Smooth muscle cell (in vitro differentiated cells): Measurements from ENCODE around the gene PLCE1. TPM values are rescaled to one million over a fixed set of nuclear protein-coding genes. Genes with fewer than 3 reads are reported as not detected.

Experiments used
- DNase-seq: peaks from one replicate; lab custom pipeline; 2025; ENCODE audit not compliant: unreplicated experiment; lab: John Stamatoyannopoulos, UW
- H2AFZ ChIP-seq: fragments of 200-600 bp; sonication (generic); 2 replicates; pipeline ENCODE4 v1.6.0; 2016; ENCODE audit warnings: antibody characterized with exemption, low read depth, mild to moderate bottlenecking
- H3F3A ChIP-seq: fragments of 200-600 bp; sonication (generic); 2 replicates; pipeline ENCODE4 v1.6.0; 2017; ENCODE audit warnings: antibody characterized with exemption, low read depth
- H3K27ac ChIP-seq: fragments of 200-600 bp; sonication (generic); 2 replicates; pipeline ENCODE4 v1.5.1; 2016; ENCODE audit warnings: low read depth, mild to moderate bottlenecking
- H3K27me3 ChIP-seq: fragments of 200-600 bp; sonication (generic); 2 replicates; pipeline ENCODE4 v1.6.1; 2016; ENCODE audit warnings: low read depth, mild to moderate bottlenecking
- H3K36me3 ChIP-seq: fragments of 200-600 bp; sonication (generic); 2 replicates; pipeline ENCODE4 v1.5.1; 2016; ENCODE audit warnings: low read depth
- H3K4me1 ChIP-seq: fragments of 200-600 bp; sonication (generic); 2 replicates; pipeline ENCODE4 v1.5.1; 2016; ENCODE audit warnings: low read depth
- H3K4me2 ChIP-seq: fragments of 200-600 bp; sonication (generic); 2 replicates; pipeline ENCODE4 v1.6.0; 2016; ENCODE audit warnings: mild to moderate bottlenecking
- H3K4me3 ChIP-seq: fragments of 200-600 bp; sonication (generic); 2 replicates; pipeline ENCODE4 v1.5.1; 2016; ENCODE audit warnings: mild to moderate bottlenecking
- H3K79me2 ChIP-seq: fragments of 200-600 bp; sonication (generic); 2 replicates; pipeline ENCODE4 v1.6.0; 2016; ENCODE audit warnings: low read depth, mild to moderate bottlenecking
- H3K9ac ChIP-seq: fragments of 200-600 bp; sonication (generic); 2 replicates; pipeline ENCODE4 v1.6.0; 2016; ENCODE audit warnings: low read depth
- H3K9me3 ChIP-seq: fragments of 200-600 bp; sonication (generic); replicated peaks from 2 replicates; pipeline ENCODE4 v1.5.1; 2016; ENCODE audit warnings: low read depth
- H4K20me1 ChIP-seq: fragments of 200-600 bp; sonication (generic); 2 replicates; pipeline ENCODE4 v1.6.0; 2016; ENCODE audit warnings: low read depth
- CTCF ChIP-seq: fragments of 200-600 bp; sonication (generic); IDR thresholded peaks from 2 replicates; pipeline ENCODE4 v1.5.1; 2017; ENCODE audit warnings: borderline replicate concordance, mild to moderate bottlenecking, antibody characterized with exemption; ENCODE audit not compliant: insufficient read depth, poor library complexity, severe bottlenecking
- whole genome bisulfite sequencing: methylation state at CpG from one replicate; pipeline ENCODE4 v1.1.7; 2016; ENCODE audit warnings: low lambda C conversion rate; 5-methylcytosine and 5-hydroxymethylcytosine counted together
- polyA plus RNA-seq: library from polyadenylated mRNA; unstranded; fragments of >200 nt; fragmentation: Nextera tagmentation; extraction: Ambion mirVana; gene quantifications from 2 replicates; pipeline ENCODE4 v1.2.1, GENCODE V29; 2016
- total RNA-seq: library from RNA; depleted of rRNA; stranded (reverse); fragments of >200 nt; gene quantifications from 2 replicates; pipeline ENCODE4 v1.2.3, GENCODE V29; 2014

PLCE1 gene
- total and polyA plus RNA-seq, 2 experiments from 2014 or later = 4.0 to 4.5 TPM

- H3K9ac ChIP-seq = no peak overlapping the region
- H2AFZ ChIP-seq = no peak overlapping the region
- WGBS = 82% methylated on average over 10 of the region's 10 CpGs
- no peaks in the 10 kb centered on the region for H3K36me3 ChIP-seq
- H3K4me2 ChIP-seq = peak overlapping the region; percentile 98
- no peaks in the 10 kb centered on the region for H3K9me3 ChIP-seq
- no peaks in the 10 kb centered on the region for H3K27me3 ChIP-seq
- no peak for TF ChIP-seq CTCF
- H3F3A ChIP-seq = peaks cover 30% of the 10 kb centered on the region
- H3K27ac ChIP-seq = no peak overlapping the region
- H4K20me1 ChIP-seq = no peaks in the 10 kb centered on the region
- peak overlapping the region; percentile 14 for H3K4me3 ChIP-seq
- DNase-seq = no peak
- H3K79me2 ChIP-seq = peaks cover 25% of the 10 kb centered on the region
- peaks cover 34% of the 10 kb centered on the region for H3K4me1 ChIP-seq
Observed at GRCh38 chr10:93995598-93996271, 2.0 kb downstream of the PLCE1 start.

- Histone ChIP-seq H3K79me2 (peaks cover 25% of the 10 kb centered on the region), H3K36me3 (no peaks in the 10 kb centered on the region), H4K20me1 (no peaks in the 10 kb centered on the region), H3K9me3 (no peaks in the 10 kb centered on the region), H2AFZ (no peak overlapping the region), H3K27ac (no peak overlapping the region), H3K27me3 (no peaks in the 10 kb centered on the region), H3K4me2 (no peak overlapping the region), H3K4me3 (no peak overlapping the region), H3K9ac (no peak overlapping the region), H3F3A (peaks cover 22% of the 10 kb centered on the region), H3K4me1 (peaks cover 29% of the 10 kb centered on the region)
- no peak for TF ChIP-seq CTCF
- no peak for DNase-seq
- 76% methylated on average over 3 of the region's 3 CpGs for WGBS
Observed at GRCh38 chr10:93996551-93996950, 2.8 kb downstream of the PLCE1 start.

GRCh38 chr10:93997546-93997945 is 3.8 kb downstream of the PLCE1 start:
- Histone ChIP-seq H3K4me2 (no peak overlapping the region), H3K9me3 (no peaks in the 10 kb centered on the region), H3K27me3 (no peaks in the 10 kb centered on the region), H3K4me1 (peaks cover 20% of the 10 kb centered on the region), H3F3A (peaks cover 17% of the 10 kb centered on the region), H3K36me3 (no peaks in the 10 kb centered on the region), H3K4me3 (no peak overlapping the region), H2AFZ (no peak overlapping the region), H3K79me2 (peaks cover 26% of the 10 kb centered on the region), H3K9ac (no peak overlapping the region), H4K20me1 (no peaks in the 10 kb centered on the region), H3K27ac (no peak overlapping the region)
- no peak for TF ChIP-seq CTCF
- WGBS = 59% methylated on average over 2 of the region's 2 CpGs
- no peak for DNase-seq

GRCh38 chr10:93999401-93999851 is 5.7 kb downstream of the PLCE1 start:
- H3K4me3 ChIP-seq = no peak overlapping the region

More at GRCh38 chr10:93999401-93999851, 5.7 kb downstream of the PLCE1 start:
- 3% methylated on average over 11 of the region's 11 CpGs for WGBS
- Histone ChIP-seq H3K9me3 (no peaks in the 10 kb centered on the region), H2AFZ (no peak overlapping the region), H3K9ac (no peak overlapping the region), H4K20me1 (no peaks in the 10 kb centered on the region), H3K36me3 (no peaks in the 10 kb centered on the region), H3F3A (peaks cover 8% of the 10 kb centered on the region), H3K79me2 (peaks cover 31% of the 10 kb centered on the region), H3K27me3 (no peaks in the 10 kb centered on the region), H3K4me1 (peaks cover 16% of the 10 kb centered on the region), H3K27ac (peak overlapping the region; percentile 67), H3K4me2 (peak overlapping the region; percentile 70)
- no peak for TF ChIP-seq CTCF
- peak; percentile 7 for DNase-seq
